ENCODE results near the gene DDX60.

- TF ChIP-seq, protein P1, sequence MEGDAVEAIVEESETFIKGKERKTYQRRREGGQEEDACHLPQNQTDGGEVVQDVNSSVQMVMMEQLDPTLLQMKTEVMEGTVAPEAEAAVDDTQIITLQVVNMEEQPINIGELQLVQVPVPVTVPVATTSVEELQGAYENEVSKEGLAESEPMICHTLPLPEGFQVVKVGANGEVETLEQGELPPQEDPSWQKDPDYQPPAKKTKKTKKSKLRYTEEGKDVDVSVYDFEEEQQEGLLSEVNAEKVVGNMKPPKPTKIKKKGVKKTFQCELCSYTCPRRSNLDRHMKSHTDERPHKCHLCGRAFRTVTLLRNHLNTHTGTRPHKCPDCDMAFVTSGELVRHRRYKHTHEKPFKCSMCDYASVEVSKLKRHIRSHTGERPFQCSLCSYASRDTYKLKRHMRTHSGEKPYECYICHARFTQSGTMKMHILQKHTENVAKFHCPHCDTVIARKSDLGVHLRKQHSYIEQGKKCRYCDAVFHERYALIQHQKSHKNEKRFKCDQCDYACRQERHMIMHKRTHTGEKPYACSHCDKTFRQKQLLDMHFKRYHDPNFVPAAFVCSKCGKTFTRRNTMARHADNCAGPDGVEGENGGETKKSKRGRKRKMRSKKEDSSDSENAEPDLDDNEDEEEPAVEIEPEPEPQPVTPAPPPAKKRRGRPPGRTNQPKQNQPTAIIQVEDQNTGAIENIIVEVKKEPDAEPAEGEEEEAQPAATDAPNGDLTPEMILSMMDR (IDR thresholded peaks at IDR 0.05; ENCODE audit: poor library complexity, severe bottlenecking) = no peak
- TF ChIP-seq RAD21 (conservative IDR thresholded peaks at IDR 0.05) = no peak
- no peak for TF ChIP-seq EP300 (conservative IDR thresholded peaks at IDR 0.05; ENCODE audit: poor library complexity, severe bottlenecking)
- no peak for TF ChIP-seq EZH2 (IDR thresholded peaks at IDR 0.05; ENCODE audit: borderline replicate concordance, insufficient read depth, low read length, poor library complexity, severe bottlenecking)
- TF ChIP-seq, protein P2, sequence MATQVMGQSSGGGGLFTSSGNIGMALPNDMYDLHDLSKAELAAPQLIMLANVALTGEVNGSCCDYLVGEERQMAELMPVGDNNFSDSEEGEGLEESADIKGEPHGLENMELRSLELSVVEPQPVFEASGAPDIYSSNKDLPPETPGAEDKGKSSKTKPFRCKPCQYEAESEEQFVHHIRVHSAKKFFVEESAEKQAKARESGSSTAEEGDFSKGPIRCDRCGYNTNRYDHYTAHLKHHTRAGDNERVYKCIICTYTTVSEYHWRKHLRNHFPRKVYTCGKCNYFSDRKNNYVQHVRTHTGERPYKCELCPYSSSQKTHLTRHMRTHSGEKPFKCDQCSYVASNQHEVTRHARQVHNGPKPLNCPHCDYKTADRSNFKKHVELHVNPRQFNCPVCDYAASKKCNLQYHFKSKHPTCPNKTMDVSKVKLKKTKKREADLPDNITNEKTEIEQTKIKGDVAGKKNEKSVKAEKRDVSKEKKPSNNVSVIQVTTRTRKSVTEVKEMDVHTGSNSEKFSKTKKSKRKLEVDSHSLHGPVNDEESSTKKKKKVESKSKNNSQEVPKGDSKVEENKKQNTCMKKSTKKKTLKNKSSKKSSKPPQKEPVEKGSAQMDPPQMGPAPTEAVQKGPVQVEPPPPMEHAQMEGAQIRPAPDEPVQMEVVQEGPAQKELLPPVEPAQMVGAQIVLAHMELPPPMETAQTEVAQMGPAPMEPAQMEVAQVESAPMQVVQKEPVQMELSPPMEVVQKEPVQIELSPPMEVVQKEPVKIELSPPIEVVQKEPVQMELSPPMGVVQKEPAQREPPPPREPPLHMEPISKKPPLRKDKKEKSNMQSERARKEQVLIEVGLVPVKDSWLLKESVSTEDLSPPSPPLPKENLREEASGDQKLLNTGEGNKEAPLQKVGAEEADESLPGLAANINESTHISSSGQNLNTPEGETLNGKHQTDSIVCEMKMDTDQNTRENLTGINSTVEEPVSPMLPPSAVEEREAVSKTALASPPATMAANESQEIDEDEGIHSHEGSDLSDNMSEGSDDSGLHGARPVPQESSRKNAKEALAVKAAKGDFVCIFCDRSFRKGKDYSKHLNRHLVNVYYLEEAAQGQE (IDR thresholded peaks at IDR 0.05; ENCODE audit: borderline replicate concordance) = no peak
These were observed 42.7 kb downstream of the DDX60 start for GRCh38 chr4:168275836-168276235.

Measured in neural cell (in vitro differentiated cells).